Left ventricle myocardium inferior (tissue), 1 donor: ENCODE data around the gene NPBWR2. TPM values are rescaled to one million over a fixed set of nuclear protein-coding genes. Genes with fewer than 3 reads are reported as not detected.

ENCODE experiments used
- DNase-seq: peaks from one replicate; pipeline ENCODE4 v3.0.0-alpha.2; 2020
- H3K27ac ChIP-seq: fragments of 200-600 bp; replicated peaks from 2 replicates; pipeline ENCODE4 v1.8.0; 2021
- H3K27me3 ChIP-seq: fragments of 200-600 bp; 2 replicates; pipeline ENCODE4 v1.8.0; 2021; ENCODE audit warnings: low read depth
- H3K36me3 ChIP-seq: fragments of 200-600 bp; 2 replicates; pipeline ENCODE4 v1.8.0; 2021
- H3K4me1 ChIP-seq: fragments of 200-600 bp; 2 replicates; pipeline ENCODE4 v1.8.0; 2021
- H3K4me3 ChIP-seq: fragments of 200-600 bp; 2 replicates; pipeline ENCODE4 v1.8.0; 2021; ENCODE audit warnings: mild to moderate bottlenecking, moderate library complexity
- H3K9me3 ChIP-seq: fragments of 200-600 bp; replicated peaks from 2 replicates; pipeline ENCODE4 v1.8.0; 2021
- intact Hi-C: fragments of 100-400 bp; cut with micrococcal nuclease; formaldehyde crosslinking; loops from one replicate; pipeline ENCODE4 v1.11.0; 2022
- total RNA-seq: library from RNA; stranded (reverse); fragmentation: NEBNext Ultra II Directional; extraction: Animal tissue kit (Norgen Biotek cat#: 25700); gene quantifications from one replicate; pipeline ENCODE4 v1.2.1, GENCODE V29; 2021
- TF ChIP-seq, protein P1 (sequence below): fragments of 200-600 bp; IDR thresholded peaks from 2 replicates; pipeline ENCODE4 v1.8.0; 2021; ENCODE audit warnings: antibody characterized with exemption, mild to moderate bottlenecking, borderline replicate concordance
- donor health status: DM: no; HTN: yes; CAD: no; lungs with severe emphysema.

Gene NPBWR2
- total RNA-seq, 1 donor from 2014 or later, result not detected

DNA sequence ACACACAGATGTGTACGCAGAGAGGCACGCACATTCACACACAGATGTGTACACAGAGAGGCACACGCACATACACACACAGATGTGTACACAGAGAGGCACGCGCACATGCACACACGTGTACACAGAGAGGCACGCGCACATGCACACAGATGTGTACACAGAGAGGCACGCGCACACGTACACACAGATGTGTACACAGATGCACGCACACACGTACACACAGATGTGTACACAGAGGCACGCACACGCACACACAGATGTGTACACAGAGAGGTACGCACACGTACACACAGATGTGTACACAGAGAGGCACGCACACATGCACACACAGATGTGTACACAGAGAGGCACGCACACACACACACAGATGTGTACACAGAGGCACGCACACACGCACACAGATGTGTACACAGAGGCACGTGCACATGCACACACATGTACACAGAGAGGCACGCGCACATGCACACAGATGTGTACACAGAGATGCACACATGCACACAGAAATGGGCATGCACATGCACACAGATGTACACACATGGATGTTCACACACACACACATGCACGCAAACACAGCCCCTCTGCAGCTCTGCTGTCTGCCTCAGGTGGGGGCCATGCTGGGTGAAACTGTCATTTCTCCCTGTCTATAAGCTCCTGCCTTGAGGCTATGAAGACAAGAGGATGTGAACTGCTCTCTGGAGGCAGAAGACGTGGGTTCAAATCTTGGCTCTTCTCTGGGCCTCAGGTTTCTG lies 42.6 kb upstream of the NPBWR2 start:
- intact Hi-C loops, result no loop called here
- Histone ChIP-seq H3K4me3 (no peak overlapping the region), H3K27me3 (peaks cover 60% of the 10 kb centered on the region), H3K36me3 (no peaks in the 10 kb centered on the region), H3K9me3 (peaks cover 8% of the 10 kb centered on the region), H3K4me1 (no peaks in the 10 kb centered on the region), H3K27ac (no peak overlapping the region)
- no peak for DNase-seq
- TF ChIP-seq, protein P1, sequence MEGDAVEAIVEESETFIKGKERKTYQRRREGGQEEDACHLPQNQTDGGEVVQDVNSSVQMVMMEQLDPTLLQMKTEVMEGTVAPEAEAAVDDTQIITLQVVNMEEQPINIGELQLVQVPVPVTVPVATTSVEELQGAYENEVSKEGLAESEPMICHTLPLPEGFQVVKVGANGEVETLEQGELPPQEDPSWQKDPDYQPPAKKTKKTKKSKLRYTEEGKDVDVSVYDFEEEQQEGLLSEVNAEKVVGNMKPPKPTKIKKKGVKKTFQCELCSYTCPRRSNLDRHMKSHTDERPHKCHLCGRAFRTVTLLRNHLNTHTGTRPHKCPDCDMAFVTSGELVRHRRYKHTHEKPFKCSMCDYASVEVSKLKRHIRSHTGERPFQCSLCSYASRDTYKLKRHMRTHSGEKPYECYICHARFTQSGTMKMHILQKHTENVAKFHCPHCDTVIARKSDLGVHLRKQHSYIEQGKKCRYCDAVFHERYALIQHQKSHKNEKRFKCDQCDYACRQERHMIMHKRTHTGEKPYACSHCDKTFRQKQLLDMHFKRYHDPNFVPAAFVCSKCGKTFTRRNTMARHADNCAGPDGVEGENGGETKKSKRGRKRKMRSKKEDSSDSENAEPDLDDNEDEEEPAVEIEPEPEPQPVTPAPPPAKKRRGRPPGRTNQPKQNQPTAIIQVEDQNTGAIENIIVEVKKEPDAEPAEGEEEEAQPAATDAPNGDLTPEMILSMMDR, result no peak

DNA sequence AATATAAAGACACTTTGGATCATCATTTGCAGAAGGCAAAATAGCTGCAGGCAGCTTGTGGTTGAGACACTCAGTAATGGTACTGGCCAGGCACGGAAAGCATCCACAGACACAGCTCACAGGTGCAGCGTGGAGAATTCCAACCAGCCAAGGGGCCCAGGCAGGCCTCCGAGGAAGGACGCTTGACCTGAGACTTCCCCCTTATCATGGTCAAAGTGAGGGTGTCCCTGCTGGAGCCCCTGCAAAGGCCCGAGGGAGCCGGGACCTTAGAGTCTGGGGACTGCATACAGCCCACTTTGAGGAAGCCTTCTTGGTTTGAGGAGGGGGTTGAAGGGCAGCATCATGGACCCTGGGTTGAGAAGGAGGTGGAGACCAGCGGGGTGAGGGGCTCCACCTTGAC lies 41.8 kb upstream of the NPBWR2 start:
- peaks cover 11% of the 10 kb centered on the region for H3K9me3 ChIP-seq
- no peaks in the 10 kb centered on the region for H3K4me1 ChIP-seq
- no peak overlapping the region for H3K27ac ChIP-seq
- no peak overlapping the region for H3K4me3 ChIP-seq
- TF ChIP-seq, protein P1, result no peak
- intact Hi-C loops, result no loop called here
- H3K36me3 ChIP-seq, result no peaks in the 10 kb centered on the region
- DNase-seq, result no peak
- H3K27me3 ChIP-seq, result peaks cover 53% of the 10 kb centered on the region

DNA sequence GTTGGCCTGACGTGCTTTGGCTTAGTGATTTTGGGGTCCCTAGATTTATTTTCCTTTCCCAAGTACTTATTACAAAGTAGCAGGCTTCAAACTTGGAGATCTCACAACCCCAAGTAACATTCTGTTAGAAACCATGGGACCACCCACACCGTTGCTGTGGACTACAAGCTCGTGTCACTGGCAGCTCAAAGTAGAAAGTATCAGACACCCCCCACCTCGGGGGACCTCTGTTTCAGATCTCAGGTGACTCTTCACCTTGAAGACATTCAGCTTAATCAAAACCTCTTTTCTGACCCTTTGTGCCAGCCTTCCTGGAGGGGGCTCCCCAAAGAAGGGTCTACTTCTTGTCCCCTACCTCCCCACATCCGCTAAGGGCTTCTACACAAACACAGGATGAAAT lies 41.2 kb upstream of the NPBWR2 start:
- no peak overlapping the region for H3K27ac ChIP-seq
- DNase-seq, result no peak
- intact Hi-C loops, result no loop called here
- H3K36me3 ChIP-seq, result no peaks in the 10 kb centered on the region
- TF ChIP-seq, protein P1, result no peak
- no peaks in the 10 kb centered on the region for H3K4me1 ChIP-seq
- peaks cover 48% of the 10 kb centered on the region for H3K27me3 ChIP-seq
- no peak overlapping the region for H3K4me3 ChIP-seq
- peaks cover 11% of the 10 kb centered on the region for H3K9me3 ChIP-seq

DNA sequence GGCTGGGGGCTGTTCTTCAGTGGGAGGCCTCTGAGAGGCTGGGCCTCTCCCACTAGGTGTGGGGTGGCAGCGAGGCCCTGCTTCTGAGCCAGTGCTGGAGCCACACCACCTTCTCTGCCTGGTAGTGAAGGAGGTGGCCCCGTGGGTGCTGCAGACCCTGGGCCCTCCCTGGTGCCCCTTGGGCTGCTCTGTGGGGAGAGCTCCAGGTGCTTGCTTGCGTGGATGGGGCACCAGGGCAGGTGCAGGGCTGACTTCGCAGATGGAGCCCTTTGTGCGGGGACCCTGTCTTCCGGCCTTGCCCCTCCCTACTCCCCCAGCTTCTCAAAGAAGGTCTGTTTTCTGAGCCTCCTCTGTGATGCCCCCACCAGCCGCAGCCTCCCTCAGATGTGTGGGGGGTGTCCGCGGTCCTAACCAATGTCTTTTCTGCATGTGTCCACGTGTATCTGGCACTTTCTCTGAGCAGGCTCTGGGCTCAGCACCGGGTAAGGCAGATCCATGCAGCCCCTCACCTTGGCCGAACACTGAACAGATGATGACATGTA lies 39.6 kb upstream of the NPBWR2 start:
- Histone ChIP-seq H3K9me3 (peaks cover 11% of the 10 kb centered on the region), H3K27ac (no peak overlapping the region), H3K36me3 (no peaks in the 10 kb centered on the region), H3K4me3 (no peak overlapping the region), H3K4me1 (no peaks in the 10 kb centered on the region), H3K27me3 (peaks cover 54% of the 10 kb centered on the region)
- TF ChIP-seq, protein P1, result no peak
- intact Hi-C loops, result no loop called here
- no peak for DNase-seq

DNA sequence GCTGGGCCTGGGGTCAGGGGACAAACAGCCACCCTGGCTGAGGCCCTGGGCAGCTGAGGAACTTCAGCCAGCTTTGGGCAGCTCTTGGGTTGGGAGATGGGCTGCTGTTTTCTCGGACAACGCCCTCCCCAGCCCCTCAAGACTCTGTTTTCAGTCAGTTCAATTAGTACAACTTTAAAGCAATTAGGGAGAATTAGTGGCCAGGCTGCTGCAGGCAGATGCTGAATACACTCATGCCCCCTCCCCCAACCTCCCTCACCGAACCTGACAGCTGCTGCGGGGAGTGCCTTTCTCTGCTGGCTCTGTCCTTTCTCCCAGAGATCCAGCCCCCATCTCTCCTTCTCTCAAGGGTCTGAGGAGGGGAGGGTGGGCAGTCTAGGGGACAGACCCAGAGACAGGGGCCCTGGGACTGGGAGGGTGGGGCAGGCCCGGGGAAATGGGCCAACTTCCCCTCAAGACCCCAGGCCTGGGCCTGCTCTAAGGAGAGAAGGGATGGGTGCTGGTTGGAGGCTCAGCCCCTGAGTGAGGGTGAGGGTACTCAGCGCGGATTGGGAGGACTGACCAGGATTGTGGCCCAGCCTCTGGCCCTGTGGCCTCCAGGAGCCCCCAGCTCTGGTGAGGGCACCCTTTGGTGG lies 39.1 kb upstream of the NPBWR2 start:
- Histone ChIP-seq H3K36me3 (no peaks in the 10 kb centered on the region), H3K9me3 (peaks cover 11% of the 10 kb centered on the region), H3K4me3 (no peak overlapping the region), H3K4me1 (no peaks in the 10 kb centered on the region), H3K27ac (no peak overlapping the region), H3K27me3 (peaks cover 60% of the 10 kb centered on the region)
- intact Hi-C loops, result no loop called here
- DNase-seq, result no peak
- TF ChIP-seq, protein P1, result no peak
